Mesenchymal stem cell (in vitro differentiated cells and primary cell): ENCODE measurements around the gene DUSP5.
"Not testable (repeated sequence)": the region's sequence is repeated elsewhere in the genome, so short reads cannot be mapped to it uniquely, and the experiment has no call there.

Experiments used
- DNase-seq: peaks from one replicate; pipeline ENCODE4 v3.0.0-alpha.2; 2013
- H2AFZ ChIP-seq: one replicate; pipeline ENCODE4 v1.6.1; 2013; ENCODE audit warnings: low read depth, mild to moderate bottlenecking, control low read depth, inconsistent platforms, low read length, moderate library complexity
- H2AK5ac ChIP-seq: 2 replicates; pipeline ENCODE4 v1.6.1; 2013; ENCODE audit warnings: low read length, moderate library complexity, mild to moderate bottlenecking, inconsistent platforms; ENCODE audit not compliant: severe bottlenecking
- H2BK120ac ChIP-seq: one replicate; pipeline ENCODE4 v1.6.1; 2013; ENCODE audit warnings: low read depth, mild to moderate bottlenecking, inconsistent platforms, low read length, moderate library complexity
- H2BK12ac ChIP-seq, 2 experiments: one replicate each; pipeline ENCODE4 v1.6.1; 2013; ENCODE audit warnings: inconsistent platforms in 2 of 2, low read length in 2 of 2, mild to moderate bottlenecking in 2 of 2, moderate library complexity in 2 of 2, control low read depth in 1 of 2
- H2BK15ac ChIP-seq: one replicate; pipeline ENCODE4 v1.6.1; 2013; ENCODE audit warnings: mild to moderate bottlenecking, low read depth, inconsistent platforms; ENCODE audit not compliant: poor library complexity, severe bottlenecking
- H2BK5ac ChIP-seq: 2 replicates; pipeline ENCODE4 v1.6.1; 2013; ENCODE audit warnings: low read depth, mild to moderate bottlenecking, low read length, control low read depth, inconsistent platforms; ENCODE audit not compliant: poor library complexity, severe bottlenecking
- H3K14ac ChIP-seq, 2 experiments: one replicate each; pipeline ENCODE4 v1.6.1; 2013; ENCODE audit warnings: inconsistent platforms in 2 of 2, low read length in 2 of 2, control low read depth in 1 of 2, mild to moderate bottlenecking in 1 of 2, moderate library complexity in 1 of 2
- H3K18ac ChIP-seq, 2 experiments: one replicate each; pipeline ENCODE4 v1.6.1; 2013; ENCODE audit warnings: inconsistent platforms in 2 of 2, low read length in 2 of 2, control low read depth in 1 of 2, low read depth in 1 of 2, mild to moderate bottlenecking in 1 of 2
- H3K23ac ChIP-seq, 2 experiments: one replicate each; pipeline ENCODE4 v1.6.1; 2013; ENCODE audit warnings: inconsistent platforms in 2 of 2, low read length in 2 of 2, mild to moderate bottlenecking in 2 of 2, moderate library complexity in 2 of 2, control low read depth in 1 of 2
- H3K27ac ChIP-seq: 2 replicates; pipeline ENCODE4 v1.5.1; 2013; ENCODE audit warnings: mild to moderate bottlenecking, moderate library complexity, low read length, control low read depth, inconsistent platforms; ENCODE audit not compliant: poor library complexity, severe bottlenecking
- H3K27me3 ChIP-seq, 2 experiments: 2 replicates each; pipeline versions ENCODE4 v1.6.1 to v1.7.0; 2013; ENCODE audit warnings: low read length in 2 of 2, mild to moderate bottlenecking in 2 of 2, moderate library complexity in 2 of 2, control low read depth in 1 of 2, inconsistent platforms in 1 of 2; ENCODE audit not compliant: control insufficient read depth in 1 of 2, insufficient read depth in 1 of 2
- H3K36me3 ChIP-seq, 2 experiments: 2 replicates each; pipeline versions ENCODE4 v1.6.1 to v1.7.0; 2013; ENCODE audit warnings: low read length in 2 of 2, control low read depth in 1 of 2, inconsistent platforms in 1 of 2, low read depth in 1 of 2, mild to moderate bottlenecking in 1 of 2; ENCODE audit not compliant: insufficient read depth in 2 of 2, control insufficient read depth in 1 of 2
- H3K4ac ChIP-seq, 2 experiments: one replicate each; pipeline ENCODE4 v1.6.1; 2013; ENCODE audit warnings: inconsistent platforms in 2 of 2, low read length in 2 of 2, mild to moderate bottlenecking in 2 of 2, moderate library complexity in 2 of 2, control low read depth in 1 of 2, low read depth in 1 of 2
- H3K4me1 ChIP-seq: 2 replicates; pipeline ENCODE4 v1.6.1; 2013; ENCODE audit warnings: low read depth, low read length, control low read depth; ENCODE audit not compliant: control insufficient read depth, insufficient read depth
- H3K4me2 ChIP-seq: 2 replicates; pipeline ENCODE4 v1.6.1; 2013; ENCODE audit warnings: low read length, mild to moderate bottlenecking, inconsistent platforms; ENCODE audit not compliant: poor library complexity, severe bottlenecking
- H3K4me3 ChIP-seq, 2 experiments: 2 replicates each; pipeline versions ENCODE4 v1.5.1 to v1.7.0; 2013; ENCODE audit warnings: low read length in 2 of 2, mild to moderate bottlenecking in 2 of 2, control low read depth in 1 of 2, low read depth in 1 of 2; ENCODE audit not compliant: insufficient read depth in 1 of 2
- H3K79me1 ChIP-seq: replicated peaks from 2 replicates; pipeline ENCODE4 v1.6.1; 2013; ENCODE audit warnings: mild to moderate bottlenecking, control low read depth, low read length, inconsistent platforms; ENCODE audit not compliant: poor library complexity, severe bottlenecking
- H3K9ac ChIP-seq: 2 replicates; pipeline ENCODE4 v1.7.0; 2013; ENCODE audit warnings: mild to moderate bottlenecking, low read length, moderate library complexity
- H3K9me3 ChIP-seq: 2 replicates; pipeline ENCODE4 v1.7.0; 2013; ENCODE audit warnings: mild to moderate bottlenecking, low read length; ENCODE audit not compliant: control insufficient read depth
- H4K8ac ChIP-seq: one replicate; pipeline ENCODE4 v1.6.1; 2013; ENCODE audit warnings: inconsistent platforms, mild to moderate bottlenecking, low read length, moderate library complexity
- H4K91ac ChIP-seq: one replicate; pipeline ENCODE4 v1.6.1; 2013; ENCODE audit warnings: mild to moderate bottlenecking, low read length, inconsistent platforms
- WGBS: methylation state at CpG from one replicate; pipeline ENCODE4 v1.1.7; 2013; ENCODE audit warnings: mixed read lengths; 5-methylcytosine and 5-hydroxymethylcytosine counted together

DUSP5 gene

DNA sequence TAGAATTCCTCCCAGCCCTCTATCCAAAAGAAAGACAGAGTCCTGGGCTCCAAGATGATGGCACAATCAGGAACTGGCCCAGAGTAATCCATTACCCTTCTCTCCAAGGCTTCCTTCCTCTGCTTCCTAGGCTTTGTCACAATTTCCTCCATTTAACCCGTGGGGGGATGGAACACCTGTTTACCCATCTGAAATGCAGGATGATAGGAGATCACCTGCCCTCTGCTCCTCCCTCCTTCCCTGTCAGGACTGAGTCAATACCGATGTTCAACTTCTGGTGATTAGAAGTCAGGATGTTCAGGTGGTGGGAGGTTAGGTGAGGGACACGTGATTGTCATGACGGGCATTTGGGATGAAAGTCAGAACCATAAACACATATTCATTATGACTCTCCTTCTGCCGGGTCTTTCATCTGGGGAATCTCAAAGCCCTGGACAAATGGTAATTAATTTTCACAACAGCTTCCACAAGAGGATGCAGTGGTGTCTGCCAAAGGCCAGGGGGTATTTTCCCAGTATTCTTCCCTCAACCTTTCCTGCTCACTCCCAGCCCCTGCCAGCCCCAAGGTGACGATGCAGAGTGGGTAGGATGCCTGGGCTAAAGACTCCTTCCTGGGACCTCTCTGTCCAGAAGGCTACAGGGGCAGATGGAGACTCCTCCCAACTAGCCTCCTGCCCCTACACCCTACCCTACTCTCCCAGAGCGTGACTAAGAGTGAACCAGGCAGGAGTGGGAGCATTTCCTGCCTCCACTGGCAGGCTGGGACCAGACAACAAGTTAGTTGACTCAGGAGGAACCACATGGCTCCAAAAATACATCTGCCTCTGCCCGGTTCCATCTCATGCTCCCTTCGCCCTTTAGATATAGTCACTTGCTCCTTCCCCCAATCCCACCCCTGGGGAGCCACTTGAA is 27.9 kb downstream of the DUSP5 start:
- H3K27me3 ChIP-seq: no peaks in the 10 kb centered on the region

GRCh38 chr10:110527731-110528171 is 30.0 kb downstream of the DUSP5 start:
- Histone ChIP-seq H3K36me3 (peaks cover 0 to 12% of the 10 kb centered on the region in 2 experiments), H3K23ac (no peak overlapping the region), H2BK12ac (no peak overlapping the region), H2BK5ac (no peak overlapping the region), H3K9ac (no peak overlapping the region), H2AFZ (no peak overlapping the region), H2BK120ac (no peak overlapping the region), H3K4ac (no peak overlapping the region), H3K4me3 (no peak overlapping the region), H3K27me3 (no peaks in the 10 kb centered on the region), H3K18ac (no peak overlapping the region), H4K8ac (peak overlapping the region; percentile 36), H3K14ac (no peak overlapping the region), H3K79me1 (peaks cover 1% of the 10 kb centered on the region), H3K4me1 (peaks cover 20% of the 10 kb centered on the region), H2BK15ac (no peak overlapping the region), H2AK5ac (peak overlapping the region; percentile 82), H3K9me3 (no peaks in the 10 kb centered on the region), H4K91ac (no peak overlapping the region), H3K4me2 (no peak overlapping the region), H3K27ac (peak overlapping the region; percentile 13)
- 47% methylated on average over 9 of the region's 9 CpGs for WGBS
- DNase-seq: peak; percentile 30

More for the DNA sequence above, 27.9 kb downstream of the DUSP5 start:
- no peak overlapping the region for H2BK120ac ChIP-seq
- H3K4me2 ChIP-seq: no peak overlapping the region
- H4K91ac ChIP-seq: no peak overlapping the region
- H3K4me3 ChIP-seq: no peak overlapping the region
- H2AK5ac ChIP-seq: no peak overlapping the region
- H3K27ac ChIP-seq: no peak overlapping the region
- no peak overlapping the region for H2AFZ ChIP-seq
- peaks cover 22% of the 10 kb centered on the region for H3K4me1 ChIP-seq
- H2BK15ac ChIP-seq: no peak overlapping the region
- no peak overlapping the region for H3K4ac ChIP-seq
- no peak overlapping the region for H3K14ac ChIP-seq
- H2BK5ac ChIP-seq: no peak overlapping the region
- no peak overlapping the region for H4K8ac ChIP-seq
- H2BK12ac ChIP-seq: no peak overlapping the region
- WGBS: 44% methylated on average over 5 of the region's 9 CpGs
- H3K23ac ChIP-seq: no peak overlapping the region
- peak; percentile 50 for DNase-seq
- peaks cover 1% of the 10 kb centered on the region for H3K79me1 ChIP-seq
- H3K9ac ChIP-seq: peak overlapping the region; percentile 64
- no peaks in the 10 kb centered on the region for H3K9me3 ChIP-seq
- H3K36me3 ChIP-seq: peaks cover 0 to 21% of the 10 kb centered on the region in 2 experiments
- no peak overlapping the region for H3K18ac ChIP-seq

DNA sequence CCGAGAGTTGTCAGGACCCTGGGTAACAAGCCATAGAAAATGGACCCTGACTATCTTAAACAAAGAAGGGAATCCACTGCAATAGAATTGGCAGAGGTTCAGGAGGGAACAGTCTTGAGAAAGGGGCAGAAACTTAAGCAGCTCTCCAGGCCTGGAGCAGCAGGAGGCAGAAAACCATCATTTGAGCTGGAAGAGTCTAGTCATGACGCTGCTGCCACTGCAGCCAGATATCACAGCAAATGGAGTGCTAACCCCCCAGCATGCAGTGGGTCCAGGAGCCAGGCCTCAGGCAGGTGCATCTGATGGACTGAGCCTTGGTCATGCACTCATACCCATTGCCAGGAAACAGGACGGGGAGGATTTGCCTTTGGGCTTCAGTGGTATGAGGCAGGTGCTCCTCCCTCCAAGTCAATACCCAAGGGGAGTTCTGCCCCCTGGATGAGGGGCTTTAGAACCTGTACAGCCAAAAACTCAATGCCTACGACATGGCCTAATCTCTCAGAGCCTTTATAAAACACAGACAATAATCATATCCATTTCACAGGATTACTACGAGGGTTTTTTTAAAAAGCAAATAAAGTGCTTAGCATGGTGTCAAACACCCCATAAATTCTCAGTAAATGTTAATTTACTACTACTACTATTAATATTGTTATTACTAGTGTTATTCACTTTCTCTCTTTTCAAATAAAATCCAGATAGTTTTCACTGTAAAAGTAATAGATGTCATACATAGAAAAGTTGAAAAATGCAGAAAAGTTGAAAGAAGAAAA is 30.7 kb downstream of the DUSP5 start:
- H3K4ac ChIP-seq: no peak overlapping the region
- no peak overlapping the region for H2AFZ ChIP-seq
- H3K36me3 ChIP-seq: peaks cover 0 to 12% of the 10 kb centered on the region in 2 experiments
- no peak overlapping the region for H3K23ac ChIP-seq
- peaks cover 1% of the 10 kb centered on the region for H3K79me1 ChIP-seq
- H3K9me3 ChIP-seq: no peaks in the 10 kb centered on the region
- no peak for DNase-seq
- H3K14ac ChIP-seq: no peak overlapping the region
- no peak overlapping the region for H3K27ac ChIP-seq
- H2BK120ac ChIP-seq: no peak overlapping the region
- no peaks in the 10 kb centered on the region for H3K27me3 ChIP-seq
- no peak overlapping the region for H2BK12ac ChIP-seq
- no peak overlapping the region for H4K91ac ChIP-seq
- no peak overlapping the region for H3K9ac ChIP-seq
- WGBS: 86% methylated on average over 4 of the region's 5 CpGs
- H2BK15ac ChIP-seq: no peak overlapping the region
- no peak overlapping the region for H4K8ac ChIP-seq
- H3K4me2 ChIP-seq: no peak overlapping the region
- H2BK5ac ChIP-seq: no peak overlapping the region
- H3K4me3 ChIP-seq: no peak overlapping the region
- H2AK5ac ChIP-seq: no peak overlapping the region
- H3K4me1 ChIP-seq: peaks cover 20% of the 10 kb centered on the region
- no peak overlapping the region for H3K18ac ChIP-seq

GRCh38 chr10:110528997-110529524 is 31.4 kb downstream of the DUSP5 start:
- peak; percentile 39 for DNase-seq
- not testable (repeated sequence) for H2AK5ac ChIP-seq, H3K23ac ChIP-seq, H3K9ac ChIP-seq, H3K27me3 ChIP-seq, H2AFZ ChIP-seq, H2BK12ac ChIP-seq, H3K4ac ChIP-seq, H3K18ac ChIP-seq, H3K4me3 ChIP-seq, H4K8ac ChIP-seq, H3K14ac ChIP-seq, H3K4me2 ChIP-seq, H3K9me3 ChIP-seq, H2BK120ac ChIP-seq, H3K79me1 ChIP-seq, H4K91ac ChIP-seq, H3K36me3 ChIP-seq, H2BK15ac ChIP-seq, H2BK5ac ChIP-seq
- 70% methylated on average over 8 of the region's 8 CpGs for WGBS
- Histone ChIP-seq H3K27ac (peak overlapping the region; percentile 38), H3K4me1 (peaks cover 20% of the 10 kb centered on the region)
